ENCODE results near the gene GALNT18. TPM values are rescaled to one million over a fixed set of nuclear protein-coding genes. Genes with fewer than 3 reads are reported as not detected.

The GALNT18 gene
- total and polyA plus RNA-seq, 2 of the 4 experiments (the other 2 are of a cell fraction) = 9.5 to 11.3 TPM

GRCh38 chr11:11421509-11421908 lies 200.3 kb downstream of the GALNT18 start:
- no peak overlapping the region for H3K27ac ChIP-seq (ENCODE audit: insufficient read depth, low read length)
- H2BK120ac ChIP-seq (ENCODE audit: low read depth, low read length) = no peak overlapping the region
- H3K9me3 ChIP-seq (ENCODE audit: control insufficient read depth, insufficient read depth, low read length) = no peaks in the 10 kb centered on the region
- BruUV-seq (replicated peaks) = no TSS peak
- no peak overlapping the region for H4K8ac ChIP-seq (ENCODE audit: low read depth in 2 of 2, low read length in 2 of 2)
- H4K20me1 ChIP-seq (ENCODE audit: insufficient read depth, low read length) = no peaks in the 10 kb centered on the region
- H3K4me3 ChIP-seq (ENCODE audit: insufficient read depth, low read depth, low read length) = no peak overlapping the region
- no peak overlapping the region for H2BK20ac ChIP-seq (ENCODE audit: low read depth, low read length)
- no peak overlapping the region for H2AK5ac ChIP-seq (ENCODE audit: low read depth, low read length)
- no peak for ATAC-seq (ENCODE audit: low read depth)
- intact Hi-C loops (cut with micrococcal nuclease) = no loop called here
- H4K5ac ChIP-seq (ENCODE audit: low read depth, low read length) = no peak overlapping the region
- no peak overlapping the region for H2AK9ac ChIP-seq (replicated peaks; ENCODE audit: low read depth, low read length, poor library complexity)
- peaks cover 9% of the 10 kb centered on the region; the same call in 1 of the 2 replicates for H3K4me1 ChIP-seq (ENCODE audit: control insufficient read depth, insufficient read depth, low read length)
- H3K9ac ChIP-seq (ENCODE audit: low read depth, low read length) = no peak overlapping the region
- H3K18ac ChIP-seq (ENCODE audit: low read depth, low read length) = no peak overlapping the region
- no peak overlapping the region for H3K4me2 ChIP-seq (ENCODE audit: low read depth, low read length)
- no peak overlapping the region for H2BK15ac ChIP-seq (ENCODE audit: low read depth, low read length)
- H3K23ac ChIP-seq (ENCODE audit: low read depth, low read length) = no peak overlapping the region
- no peak overlapping the region for H2AFZ ChIP-seq (replicated peaks; ENCODE audit: low read length, poor library complexity)
- no peaks in the 10 kb centered on the region for H3K79me1 ChIP-seq (ENCODE audit: low read depth in 1 of 2, low read length in 2 of 2)
- no peak overlapping the region for H3K56ac ChIP-seq (ENCODE audit: extremely low read depth, insufficient read depth, low read length)
- no peak for DNase-seq
- H3K4ac ChIP-seq (ENCODE audit: low read depth, low read length) = no peak overlapping the region
- dilution Hi-C loops (cut with HindIII; ENCODE audit: low sequenced_read_pairs, unreplicated experiment) = no loop called here
- H2BK5ac ChIP-seq (ENCODE audit: low read depth, low read length, poor library complexity, severe bottlenecking) = no peak overlapping the region
- H3K27me3 ChIP-seq (ENCODE audit: control insufficient read depth, insufficient read depth, low read length) = no peaks in the 10 kb centered on the region
- no peaks in the 10 kb centered on the region for H3K9me1 ChIP-seq (ENCODE audit: insufficient read depth, low read length)
- 57% methylated on average over 2 of the region's 2 CpGs; no CpG with 5 or more reads in 1 of the 2 experiments for WGBS, 2 experiments (ENCODE audit: extremely low coverage in 2 of 2, insufficient read length in 1 of 2)
- in situ Hi-C loops (cut with MboI; ENCODE audit: low sequenced_read_pairs) = no loop called here
- ChIA-PET CTCF (interaction anchor here (1.4 kb wide), 1 partner anchor 394 kb away, joined by 4 read pairs; no protein-coding TSS in a partner anchor), POLR2A (ENCODE audit: unreplicated experiment) (no interaction called here)
- H3K14ac ChIP-seq (replicated peaks; ENCODE audit: low read depth, low read length) = no peak overlapping the region
- TF ChIP-seq NFE2L2 (IDR thresholded peaks at IDR 0.05; ENCODE audit: low read depth, low read length) (no peak), MAZ (IDR thresholded peaks at IDR 0.05; ENCODE audit: borderline replicate concordance, low read depth, low read length) (no peak), ELK1 (IDR thresholded peaks at IDR 0.05; ENCODE audit: borderline replicate concordance, low read depth, low read length) (no peak), MAFK (IDR thresholded peaks at IDR 0.05; ENCODE audit: low read depth, low read length) (no peak), CHD1 (IDR thresholded peaks at IDR 0.05; ENCODE audit: low read depth, low read length) (no peak), USF2 (IDR thresholded peaks at IDR 0.05; ENCODE audit: low read depth, low read length) (no peak)
- H3K36me3 ChIP-seq (ENCODE audit: control insufficient read depth, insufficient read depth, low read length) = no peaks in the 10 kb centered on the region
- H4K91ac ChIP-seq (ENCODE audit: insufficient read depth, low read depth, low read length) = no peak overlapping the region

Data from IMR-90 (cell line).